Stimulated activated CD8-positive, alpha-beta memory T cell treated with anti-CD3 and anti-CD28 coated beads, Interleukin-4, amount 100 ng/mL, for 48 hours (primary cell): ENCODE measurements around the gene CFAP54.
"Not testable (repeated sequence)": the region's sequence is repeated elsewhere in the genome, so short reads cannot be mapped to it uniquely, and the experiment has no call there.

Source experiments
- DNase-seq: peaks from one replicate; pipeline ENCODE4 v3.0.0-alpha.2; 2020

Gene CFAP54

DNA sequence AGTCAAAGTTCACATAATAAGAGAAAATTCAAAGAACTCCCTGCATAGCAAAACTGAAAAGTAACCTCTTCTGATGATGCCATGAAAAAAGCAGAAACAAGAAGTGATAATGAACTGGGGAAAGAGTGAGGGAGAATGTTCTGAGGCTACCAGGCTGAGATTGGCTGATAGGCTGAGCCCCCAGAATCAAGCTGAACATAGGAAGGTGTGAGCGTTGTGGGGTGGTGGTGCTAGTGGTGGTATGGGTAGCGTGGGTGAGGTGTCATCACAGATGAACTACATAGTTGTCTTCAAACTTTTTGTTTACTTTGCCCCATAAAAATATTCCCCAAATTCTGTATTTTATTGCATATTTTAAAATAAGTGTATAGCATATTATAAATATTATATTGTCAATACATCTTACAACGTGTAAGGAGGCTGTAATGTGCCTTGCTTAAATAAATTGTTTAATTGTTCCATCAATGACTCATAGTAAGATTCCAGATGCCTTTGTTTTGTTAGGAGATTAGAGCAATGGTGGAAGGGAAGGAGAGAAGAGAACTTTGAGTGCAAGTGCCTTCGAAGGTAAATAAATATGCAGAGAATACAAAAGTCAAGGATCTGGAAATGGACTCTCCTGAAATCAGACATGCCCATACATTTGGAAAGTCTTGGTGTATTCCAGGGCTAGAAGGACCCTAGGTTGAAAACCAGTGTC lies 15.8 kb upstream of the CFAP54 start:
- no peak for DNase-seq

DNA sequence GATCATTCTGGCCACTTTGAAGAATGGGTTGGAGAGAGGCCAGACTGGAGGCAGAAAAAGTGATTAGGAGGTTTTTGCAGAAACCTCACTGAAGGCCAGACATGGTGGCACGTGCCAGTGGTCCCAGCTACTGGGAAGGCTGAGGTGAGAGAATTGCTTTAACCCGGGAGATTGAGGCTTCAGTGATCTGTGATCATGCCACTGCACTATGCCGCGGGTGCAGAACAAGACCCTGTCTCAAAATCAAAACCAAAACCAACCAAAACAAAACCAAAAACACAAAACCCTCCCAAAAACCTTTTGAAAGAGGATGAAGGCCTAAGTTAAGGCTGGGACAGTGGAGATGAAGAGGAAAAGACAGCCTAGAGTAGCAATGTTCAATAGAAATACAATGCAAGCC lies 15.2 kb upstream of the CFAP54 start:
- DNase-seq: no peak

- DNase-seq: no peak
These were observed 11.4 kb upstream of the CFAP54 start for GRCh38 chr12:96478011-96478410.

GRCh38 chr12:96482086-96482485 lies 7.3 kb upstream of the CFAP54 start:
- no peak for DNase-seq

GRCh38 chr12:96483116-96483515 lies 6.3 kb upstream of the CFAP54 start:
- no peak for DNase-seq

DNA sequence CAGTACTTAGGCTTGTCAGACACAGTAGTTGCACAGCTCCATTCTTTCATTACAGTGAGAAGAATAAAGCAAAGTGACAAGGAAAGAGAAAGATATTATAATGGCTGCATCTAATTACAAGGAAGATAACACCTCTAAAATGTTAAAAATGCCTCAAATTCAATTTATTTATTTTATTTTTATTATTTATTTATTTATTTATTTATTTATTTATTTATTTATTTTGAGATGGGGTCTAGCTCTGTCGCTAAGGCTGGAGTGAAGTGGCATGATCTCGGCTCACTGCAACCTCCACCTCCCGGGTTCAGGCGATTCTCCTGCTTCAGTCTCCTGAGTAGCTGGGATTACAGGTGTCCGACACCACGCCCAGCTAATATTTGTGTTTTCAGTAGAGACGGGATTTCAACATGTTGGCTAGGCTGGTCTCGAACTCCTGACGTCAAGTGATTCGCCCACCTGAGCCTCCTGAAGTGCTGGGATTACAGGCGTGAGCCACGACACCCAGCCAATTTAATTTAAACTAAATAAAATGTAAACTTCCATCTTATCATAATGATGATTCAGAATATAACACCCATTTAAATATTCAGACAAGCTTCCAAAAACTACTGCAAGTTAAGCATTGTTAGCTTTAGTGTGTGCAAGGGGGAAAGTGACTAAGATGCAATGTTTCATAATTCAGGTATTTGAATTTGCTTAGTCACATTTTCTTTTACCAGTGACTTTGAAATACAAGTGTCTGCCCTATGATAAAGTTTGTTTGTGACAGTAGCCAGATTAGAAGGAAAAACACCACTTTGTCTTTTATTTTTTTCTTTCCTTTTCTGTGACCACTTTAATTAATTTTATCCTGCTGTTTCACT lies 2.4 kb upstream of the CFAP54 start:
- DNase-seq: no peak

GRCh38 chr12:96487634-96488033 lies 1.7 kb upstream of the CFAP54 start:
- DNase-seq: no peak

- no peak for DNase-seq
These were observed 3.7 kb downstream of the CFAP54 start for GRCh38 chr12:96493106-96493505.

GRCh38 chr12:96494154-96494553 lies 4.8 kb downstream of the CFAP54 start:
- not testable (repeated sequence) for DNase-seq

DNA sequence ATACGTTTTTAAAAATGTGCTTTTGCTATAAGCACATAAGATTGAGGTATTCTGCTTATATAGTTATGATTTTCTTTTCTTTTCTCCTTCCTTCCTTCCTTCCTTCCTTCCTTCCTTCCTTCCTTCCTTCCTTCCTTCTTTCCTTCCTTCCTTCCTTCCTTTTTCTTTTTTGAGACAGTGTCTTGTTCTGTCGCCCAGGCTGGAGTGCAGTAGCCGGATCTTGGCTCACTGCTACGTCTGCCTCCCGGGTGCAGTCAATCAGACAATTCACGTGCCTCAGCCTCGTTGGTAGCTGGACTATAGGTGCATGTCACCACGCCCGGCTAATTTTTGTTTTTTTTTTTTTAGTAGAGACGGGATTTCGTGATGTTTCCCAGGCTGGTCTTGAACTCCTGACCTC lies 5.8 kb downstream of the CFAP54 start:
- no peak for DNase-seq

DNA sequence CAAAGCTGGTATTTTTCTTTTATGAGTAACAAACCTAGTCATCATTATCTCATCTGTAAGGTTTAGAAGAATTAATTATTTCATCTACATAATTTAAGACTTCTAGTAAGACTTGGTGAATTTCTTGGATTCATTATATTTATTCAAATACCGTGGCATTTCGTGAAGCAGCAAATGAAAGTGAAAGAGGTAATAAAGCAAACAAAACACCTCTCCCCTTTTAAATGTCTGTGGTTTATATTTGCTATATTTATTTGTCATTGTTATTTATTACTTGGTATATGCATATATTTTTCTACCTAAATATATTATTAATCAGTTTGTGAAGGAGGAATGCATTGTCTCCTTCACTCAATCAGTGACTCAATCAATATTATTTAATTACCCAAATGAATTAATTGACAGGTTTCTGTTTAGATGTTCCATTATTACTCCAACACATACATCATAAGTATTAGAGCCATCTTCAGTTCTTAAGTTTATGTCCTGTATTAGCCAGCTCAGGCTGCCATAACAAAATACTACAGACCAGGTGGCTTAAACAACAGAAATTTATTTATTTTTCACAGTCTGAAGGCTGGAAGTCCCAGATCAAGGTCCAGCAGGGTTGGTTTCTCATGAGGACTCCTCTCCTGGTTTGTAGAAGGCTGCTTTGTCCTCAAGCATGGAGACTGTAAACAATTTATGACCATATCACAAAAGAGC lies 6.6 kb downstream of the CFAP54 start:
- no peak for DNase-seq

GRCh38 chr12:96496944-96497343 lies 7.6 kb downstream of the CFAP54 start:
- DNase-seq: no peak

DNA sequence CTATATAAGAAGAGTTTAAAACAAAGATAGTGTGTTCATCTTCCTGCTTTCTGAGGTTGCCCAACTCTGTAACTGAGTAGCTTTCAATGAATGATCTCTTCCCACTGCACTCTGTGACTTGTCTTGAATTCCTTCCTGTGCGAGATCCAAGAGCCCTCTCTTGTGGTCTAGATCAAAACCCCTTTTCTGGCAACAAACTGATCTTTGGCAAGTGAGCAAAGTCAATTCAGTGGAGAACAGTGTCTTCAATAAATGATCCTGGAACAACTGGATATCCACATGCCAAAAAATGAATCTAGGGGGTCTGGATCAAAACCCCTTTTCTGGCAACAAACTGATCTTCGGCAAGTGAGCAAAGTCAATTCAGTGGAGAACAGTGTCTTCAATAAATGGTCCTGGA lies 8.5 kb downstream of the CFAP54 start:
- no peak for DNase-seq

- no peak for DNase-seq
These were observed 11.3 kb downstream of the CFAP54 start for GRCh38 chr12:96500693-96501092.

GRCh38 chr12:96501133-96501761 lies 11.9 kb downstream of the CFAP54 start:
- DNase-seq: peak; percentile 42

DNA sequence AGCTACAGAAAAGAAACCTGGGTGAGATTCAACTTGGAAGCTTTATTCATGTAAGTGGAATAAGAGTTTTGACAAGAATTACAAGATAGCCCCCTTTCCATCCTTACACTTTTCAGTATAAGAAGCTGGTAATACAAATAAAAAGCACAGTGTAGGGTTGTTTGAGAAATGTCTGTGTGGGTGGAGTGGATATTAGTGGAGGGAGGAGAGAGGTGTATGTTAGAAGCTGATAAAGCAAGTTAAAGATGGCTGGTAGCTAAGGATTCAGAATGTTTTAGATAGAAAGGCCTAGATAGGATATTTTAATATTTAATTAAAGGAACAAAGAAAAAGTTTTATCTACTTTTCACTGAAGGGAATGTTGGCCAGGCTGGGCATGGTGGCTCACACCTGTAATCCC lies 12.5 kb downstream of the CFAP54 start:
- DNase-seq: no peak

- DNase-seq: no peak
These were observed 13.1 kb downstream of the CFAP54 start for GRCh38 chr12:96502477-96502876.

GRCh38 chr12:96502949-96503532 lies 13.7 kb downstream of the CFAP54 start:
- no peak for DNase-seq

- DNase-seq: no peak
These were observed 14.6 kb downstream of the CFAP54 start for GRCh38 chr12:96503976-96504375.

GRCh38 chr12:96506776-96507175 lies 17.4 kb downstream of the CFAP54 start:
- DNase-seq: no peak

DNA sequence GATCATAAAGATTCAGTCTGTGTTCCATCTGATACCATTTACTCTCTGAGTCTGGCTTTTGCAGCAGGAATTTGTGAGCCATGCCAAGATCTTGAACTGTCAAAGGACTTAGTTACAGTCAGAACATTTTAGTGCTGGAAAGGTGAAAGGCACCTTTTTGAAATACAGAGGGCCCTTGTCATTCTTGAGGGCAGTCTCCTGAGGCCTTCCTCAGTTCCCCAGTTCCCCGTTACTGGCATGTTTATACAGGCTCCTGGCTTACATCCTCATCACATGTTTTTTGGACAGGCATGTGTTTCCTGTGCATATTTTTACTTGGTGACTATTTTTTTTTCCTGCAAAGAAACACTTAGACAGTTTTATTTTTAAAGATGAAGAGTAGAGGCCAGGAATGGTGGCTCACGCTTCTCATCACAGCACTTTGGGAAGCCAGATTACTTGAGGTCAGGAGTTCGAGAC lies 21.0 kb downstream of the CFAP54 start:
- DNase-seq: no peak

- no peak for DNase-seq
These were observed 23.8 kb downstream of the CFAP54 start for GRCh38 chr12:96513166-96513565.

DNA sequence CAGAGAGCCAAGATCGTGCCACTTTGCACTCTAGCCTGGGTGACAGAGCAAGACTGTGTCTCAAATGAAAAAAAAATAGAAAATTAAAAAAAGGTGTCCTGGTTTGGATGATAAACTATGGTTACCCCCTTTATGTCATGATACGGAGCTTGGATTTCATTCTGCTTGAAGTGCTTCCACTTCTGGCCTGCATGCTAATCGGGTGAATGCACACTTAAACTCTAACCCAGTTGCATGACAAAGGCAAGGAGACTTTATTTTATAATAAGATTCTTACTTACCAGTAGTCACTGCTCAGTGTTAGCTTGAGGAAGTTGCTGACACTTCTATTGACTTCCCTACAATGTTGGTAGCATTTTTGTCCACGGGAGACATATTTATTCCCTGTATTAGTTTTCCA lies 24.3 kb downstream of the CFAP54 start:
- DNase-seq: no peak
